Activated gamma-delta T cell treated with Interleukin-2 at 50 U/mL for 16 hours (primary cell): ENCODE results near the gene TMEM250.

Experiments
- DNase-seq: peaks from one replicate; pipeline ENCODE4 v3.0.0-alpha.2; 2020

Gene TMEM250

GRCh38 chr9:136093995-136094881 is 24.4 kb downstream of the TMEM250 start:
- peak; percentile 55 for DNase-seq

GRCh38 chr9:136093346-136093986 is 25.2 kb downstream of the TMEM250 start:
- DNase-seq = no peak

- no peak for DNase-seq
Observed at GRCh38 chr9:136092741-136093140, 25.9 kb downstream of the TMEM250 start.

GRCh38 chr9:136092353-136092650 is 26.4 kb downstream of the TMEM250 start:
- DNase-seq = no peak

GRCh38 chr9:136091582-136092352 is 26.9 kb downstream of the TMEM250 start:
- no peak for DNase-seq

GRCh38 chr9:136090768-136091581 is 27.7 kb downstream of the TMEM250 start:
- DNase-seq = no peak

GRCh38 chr9:136090056-136090735 is 28.5 kb downstream of the TMEM250 start:
- DNase-seq = no peak

GRCh38 chr9:136089697-136090045 is 29.0 kb downstream of the TMEM250 start:
- DNase-seq = no peak

- DNase-seq = no peak
Observed at GRCh38 chr9:136088939-136089696, 29.6 kb downstream of the TMEM250 start.

GRCh38 chr9:136088481-136088938 is 30.2 kb downstream of the TMEM250 start:
- no peak for DNase-seq

- DNase-seq = no peak
Observed at GRCh38 chr9:136087741-136088480, 30.8 kb downstream of the TMEM250 start.

- no peak for DNase-seq
Observed at GRCh38 chr9:136086951-136087740, 31.5 kb downstream of the TMEM250 start.

- DNase-seq = no peak
Observed at GRCh38 chr9:136086213-136086881, 32.3 kb downstream of the TMEM250 start.

GRCh38 chr9:136085815-136086212 is 32.9 kb downstream of the TMEM250 start:
- no peak for DNase-seq

GRCh38 chr9:136084063-136084944 is 34.4 kb downstream of the TMEM250 start:
- DNase-seq = no peak

GRCh38 chr9:136083558-136084062 is 35.1 kb downstream of the TMEM250 start:
- no peak for DNase-seq

GRCh38 chr9:136082496-136083361 is 35.9 kb downstream of the TMEM250 start:
- DNase-seq = no peak
